ENCODE results near the gene NAGPA.
"Not testable (repeated sequence)": the region's sequence is repeated elsewhere in the genome, so short reads cannot be mapped to it uniquely, and the experiment has no call there.

NAGPA gene

DNA sequence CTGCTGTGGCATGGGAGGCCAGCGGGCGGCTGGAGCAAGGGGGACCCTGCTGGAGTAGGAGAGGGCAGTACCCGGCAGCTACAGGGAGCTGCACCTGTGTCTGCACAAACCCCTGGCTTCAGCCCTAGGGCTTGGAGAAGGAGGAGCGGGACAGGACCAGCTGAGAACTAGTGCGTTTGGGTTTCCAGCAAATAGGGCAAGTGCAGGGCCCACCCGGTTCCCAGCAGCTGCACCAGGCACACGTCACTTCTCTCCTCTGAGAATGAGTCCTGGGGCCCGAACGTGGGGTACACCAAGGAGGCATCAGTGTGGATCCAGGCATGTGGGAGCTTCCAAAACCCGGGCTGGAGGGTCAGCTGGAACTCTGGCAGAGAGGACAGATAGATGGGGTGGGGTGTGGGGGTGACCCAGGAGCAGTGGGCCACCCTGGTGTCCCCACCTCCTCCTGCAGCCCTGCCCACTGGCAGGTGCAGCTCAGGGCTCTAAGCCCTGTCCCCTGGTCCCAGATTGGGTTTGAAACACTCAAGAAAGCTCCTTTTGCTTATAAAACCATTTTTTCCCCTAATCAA, 26.4 kb upstream of the NAGPA start:
- DNase-seq (ENCODE audit: low read depth), result no peak

DNA sequence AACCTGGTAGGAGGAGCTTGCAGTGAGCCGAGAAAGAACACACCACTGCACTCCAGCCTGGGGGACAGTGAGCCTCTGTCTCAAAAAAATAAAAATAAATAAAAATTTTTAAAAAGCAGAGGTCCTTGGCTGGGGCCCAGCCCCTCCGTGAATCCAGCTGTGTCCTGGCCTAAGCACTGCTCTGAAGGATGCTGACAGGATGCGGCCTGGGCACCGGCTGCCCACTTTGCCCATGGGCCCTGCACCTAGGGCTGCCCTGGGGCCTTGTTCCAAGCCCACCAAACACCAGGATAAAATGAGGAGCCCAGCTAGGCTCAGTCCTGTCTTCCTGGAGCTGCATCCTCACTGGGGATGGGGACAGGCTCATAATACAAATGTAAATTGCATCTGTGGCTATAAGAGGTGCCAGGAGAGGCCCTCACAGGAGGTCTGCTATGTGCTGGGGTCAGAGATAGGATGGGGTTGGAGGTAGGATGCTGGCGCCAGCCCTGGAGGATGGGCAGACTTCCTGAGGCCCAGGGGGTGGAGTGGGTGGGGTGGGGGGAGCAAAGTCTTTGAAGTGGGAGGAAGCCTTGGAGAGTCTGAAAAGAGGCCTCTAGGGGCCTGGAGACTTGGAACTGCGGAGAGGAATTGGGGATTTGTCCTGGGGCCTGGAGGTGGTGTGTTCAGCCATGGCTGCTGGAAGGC, 25.8 kb upstream of the NAGPA start:
- no peak for DNase-seq (ENCODE audit: low read depth)

DNA sequence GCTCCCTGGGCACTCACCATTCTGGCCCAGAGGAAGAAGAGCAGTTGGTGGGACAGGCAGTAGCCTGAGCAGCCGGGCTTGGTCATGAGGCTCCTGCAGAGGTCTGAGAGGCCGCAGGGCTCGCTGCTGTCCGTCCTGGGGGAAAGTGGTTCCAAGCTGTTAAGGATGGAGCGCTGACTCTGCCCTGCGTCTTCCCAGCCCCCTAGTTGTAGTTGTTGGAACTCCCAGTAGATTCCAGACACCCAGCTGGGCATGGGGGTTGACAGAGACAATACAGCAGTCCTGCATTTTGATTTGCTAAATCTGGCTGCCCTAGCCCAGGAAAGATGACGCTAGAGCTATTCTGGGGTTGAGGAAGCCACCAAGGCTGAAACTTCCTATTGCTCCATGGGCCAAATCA, 24.7 kb upstream of the NAGPA start:
- no peak for DNase-seq (ENCODE audit: low read depth)

DNA sequence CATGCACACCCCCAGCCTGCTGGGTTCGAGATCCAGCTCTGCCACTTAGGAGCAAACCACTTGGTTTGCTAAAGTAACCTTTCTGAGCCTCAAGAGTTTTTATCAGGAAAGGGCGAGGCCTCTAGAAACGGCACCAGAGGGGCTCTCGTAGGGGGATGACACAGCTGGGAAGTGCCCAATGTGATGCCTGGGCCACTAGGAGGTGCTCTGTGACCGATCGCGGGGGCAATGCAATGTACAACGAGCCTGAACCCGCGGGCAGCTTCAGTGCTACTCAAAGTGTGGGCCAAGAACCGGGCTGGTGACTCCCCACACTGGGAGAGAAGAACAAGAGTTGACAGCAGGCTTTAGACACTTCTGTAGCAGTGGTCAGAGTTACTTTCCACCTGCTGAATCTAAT, 22.6 kb upstream of the NAGPA start:
- DNase-seq (ENCODE audit: low read depth), result peak; percentile 29

DNA sequence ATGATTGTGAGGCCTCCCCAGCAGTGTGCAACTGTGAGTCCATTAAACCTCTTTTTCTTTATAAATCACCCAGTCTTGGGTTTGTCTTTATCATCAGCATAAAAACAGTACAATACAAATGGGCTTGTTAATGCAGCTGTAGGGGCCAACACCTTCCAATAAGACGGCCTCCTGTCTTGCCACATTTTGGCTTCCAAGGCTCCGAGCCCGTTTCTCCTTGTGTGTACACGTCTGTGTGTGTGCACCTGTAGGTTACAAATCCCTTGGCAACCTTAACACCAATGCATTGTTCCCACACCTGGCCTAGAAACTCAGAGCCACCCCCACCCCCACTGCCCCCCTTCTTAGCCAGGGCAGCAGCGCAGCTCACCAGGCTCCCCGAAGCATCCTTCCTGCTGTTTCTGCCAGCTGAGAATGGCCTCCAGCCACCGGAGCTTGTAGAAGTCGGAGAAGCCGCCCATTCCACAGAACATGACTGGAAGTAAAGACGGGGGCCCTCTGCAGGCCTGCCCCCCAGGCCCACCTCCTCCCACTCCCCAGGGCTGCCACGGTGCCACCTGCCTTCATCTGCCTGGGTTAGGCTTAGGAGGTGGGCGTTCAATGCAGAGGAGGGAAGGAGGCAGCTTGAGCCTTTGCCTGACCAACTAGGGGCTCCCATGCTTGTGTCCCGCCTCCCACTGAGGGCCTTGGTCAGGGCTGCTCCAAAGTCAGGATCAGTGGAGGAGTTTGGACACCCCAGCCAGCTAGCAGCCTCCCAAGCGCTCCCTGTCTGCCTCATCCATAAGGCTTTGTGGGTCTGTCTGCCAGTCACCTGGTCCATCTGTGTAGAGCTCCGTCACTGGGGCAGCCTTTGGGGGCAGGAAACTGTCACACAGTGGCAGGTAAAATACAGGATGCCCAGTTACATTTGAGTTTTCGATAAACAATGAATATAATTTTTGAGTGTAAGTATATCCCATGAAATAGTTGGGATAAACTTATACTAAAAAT, 21.4 kb upstream of the NAGPA start:
- no peak for DNase-seq (ENCODE audit: low read depth)

DNA sequence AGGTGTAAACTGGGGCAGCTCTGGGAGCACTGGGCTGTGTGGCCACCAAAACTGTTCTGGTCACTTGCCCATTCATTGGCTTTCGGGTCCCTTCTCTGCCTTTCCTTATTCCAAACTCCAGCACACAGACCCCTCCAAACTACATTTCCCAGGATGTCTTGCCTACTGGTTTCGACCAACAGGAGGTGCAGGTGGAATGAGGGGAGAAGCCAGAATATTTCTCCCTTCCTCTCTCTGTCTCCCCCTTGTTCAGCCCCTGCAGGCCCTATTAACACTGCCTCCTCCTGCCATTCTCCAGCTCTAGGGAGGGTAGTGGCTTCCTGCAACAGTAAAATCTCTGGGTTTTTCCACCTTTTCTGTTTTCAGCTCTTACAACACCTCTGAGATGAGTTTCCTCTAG, 13.2 kb upstream of the NAGPA start:
- DNase-seq (ENCODE audit: low read depth), result no peak

DNA sequence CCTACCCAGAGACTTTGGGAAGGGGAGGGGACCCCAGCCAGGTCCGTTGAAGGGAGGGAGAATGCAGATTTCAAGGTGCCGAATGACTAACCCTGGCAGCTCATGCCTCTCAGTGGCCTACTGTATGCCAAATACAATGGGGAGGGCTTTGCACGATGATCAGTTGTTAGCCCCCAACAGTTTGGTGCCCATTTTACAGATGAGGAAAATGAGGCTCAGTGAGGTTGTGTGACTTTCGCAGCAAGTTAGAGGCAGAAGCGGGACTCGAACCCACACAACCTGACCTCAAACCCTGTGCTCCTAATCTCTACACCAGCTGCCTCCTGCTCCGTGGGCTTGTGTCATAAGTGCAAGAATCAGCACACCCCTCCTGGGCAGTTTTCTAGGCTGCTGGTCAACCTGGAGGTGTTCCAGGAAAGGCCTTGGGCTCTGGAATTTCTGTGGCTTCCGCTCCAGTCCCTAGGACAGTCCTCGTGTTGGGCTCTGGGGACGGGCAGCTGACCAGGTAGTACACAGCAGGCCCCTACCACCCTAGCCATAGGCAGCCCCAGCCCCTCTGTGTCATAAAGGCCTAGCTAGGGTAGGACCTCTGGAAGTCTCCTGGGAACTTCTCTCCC, 11.9 kb upstream of the NAGPA start:
- no peak for DNase-seq (ENCODE audit: low read depth)

DNA sequence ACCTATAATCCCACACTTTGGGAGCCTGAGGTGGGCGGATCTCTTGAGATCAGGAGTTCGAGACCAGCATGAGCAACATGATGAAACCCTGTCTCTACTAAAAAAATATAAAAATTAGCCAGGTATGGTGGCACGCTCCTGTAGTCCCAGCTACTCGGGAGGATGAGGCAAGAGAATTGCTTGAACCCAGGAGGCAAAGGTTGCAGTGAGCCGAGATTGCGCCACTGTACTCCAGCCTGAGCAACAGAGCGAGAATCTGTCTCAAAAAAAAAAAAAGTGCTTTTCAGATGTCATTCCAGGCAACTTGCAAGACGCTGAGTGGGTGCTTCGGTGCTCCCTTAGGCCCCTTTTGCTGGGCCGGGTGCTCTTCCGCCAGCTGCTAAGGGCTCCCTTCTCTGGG, 10.8 kb upstream of the NAGPA start:
- not testable (repeated sequence) for DNase-seq (ENCODE audit: low read depth)

DNA sequence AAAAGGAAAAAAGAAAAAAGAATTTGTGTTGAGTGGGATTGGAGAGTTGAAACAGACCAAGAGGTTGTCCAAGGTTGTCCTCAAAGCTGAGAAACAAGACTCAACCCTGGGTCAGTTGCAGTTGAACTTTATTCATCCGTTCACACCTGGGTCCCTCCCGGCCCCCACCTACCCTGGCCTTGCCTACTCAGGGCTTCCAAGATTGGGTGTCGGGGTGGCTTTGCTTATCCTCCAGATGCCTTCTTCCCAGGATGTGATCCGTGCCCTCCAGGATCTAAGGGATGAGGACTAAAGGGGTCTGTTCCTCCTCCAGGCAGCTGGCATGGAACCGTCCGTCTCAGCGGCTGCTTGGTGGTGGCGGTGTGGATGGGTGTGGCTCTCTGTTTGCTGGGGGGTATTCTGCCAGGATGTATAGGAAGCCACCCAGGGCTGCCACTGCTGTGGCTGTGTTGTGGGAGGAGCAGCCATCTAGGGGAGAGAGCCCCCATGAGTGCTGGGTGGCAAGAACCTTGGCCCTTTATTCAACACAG, 10.3 kb upstream of the NAGPA start:
- DNase-seq (ENCODE audit: low read depth), result no peak

DNA sequence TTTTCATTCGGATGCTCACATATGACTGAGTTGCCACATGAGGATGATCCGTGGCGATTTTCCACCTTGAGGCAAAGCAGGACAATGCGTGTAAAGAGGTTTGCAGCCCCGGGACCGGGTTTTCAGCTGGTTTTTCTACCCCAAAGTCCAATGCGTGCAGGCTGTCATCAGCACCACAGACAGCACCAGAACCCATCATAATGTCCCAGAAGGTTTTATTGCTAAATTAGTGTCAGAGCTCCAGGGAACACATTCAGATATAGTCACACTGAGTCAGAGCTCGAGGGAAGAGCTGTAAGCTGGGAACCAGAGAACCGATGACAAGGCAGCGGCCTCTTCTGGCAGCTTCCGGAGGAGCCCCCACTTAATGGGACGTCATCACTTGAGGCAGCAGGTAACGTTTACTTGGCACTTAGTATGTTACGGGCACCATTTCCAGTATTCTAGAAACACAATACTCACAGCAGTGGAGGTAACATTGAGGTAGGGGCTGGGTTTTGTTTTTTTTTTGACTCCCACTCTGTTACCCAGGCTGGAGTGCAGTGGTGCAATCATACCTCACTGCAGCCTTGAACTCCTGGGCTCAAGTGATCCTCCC, 8.9 kb upstream of the NAGPA start:
- DNase-seq (ENCODE audit: low read depth), result no peak

DNA sequence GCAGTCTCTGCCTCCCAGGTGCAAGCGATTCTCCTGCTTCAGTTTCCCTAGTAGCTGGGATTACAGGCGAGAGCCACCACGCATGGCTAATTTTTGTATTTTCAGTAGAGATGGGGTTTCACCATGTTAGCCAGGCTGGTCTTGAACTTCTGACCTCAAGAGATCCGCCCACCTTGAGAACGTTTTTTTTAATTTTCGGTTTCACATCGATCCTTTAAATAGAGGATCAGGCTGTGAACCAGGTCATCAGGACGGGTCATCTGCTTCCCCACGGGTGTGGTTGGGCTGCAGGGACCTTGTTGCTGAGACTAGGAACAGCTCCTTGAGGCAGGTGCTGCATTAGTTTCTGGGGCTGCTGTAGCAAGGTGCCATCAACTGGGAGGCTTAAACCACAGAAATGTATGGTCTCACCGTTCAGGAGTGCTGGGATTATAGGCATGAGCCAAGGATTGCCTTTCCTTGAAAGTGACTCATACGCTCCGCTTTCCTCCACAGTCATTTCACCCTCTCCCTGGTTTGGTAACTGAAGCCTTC, 7.9 kb upstream of the NAGPA start:
- DNase-seq (ENCODE audit: low read depth), result no peak

DNA sequence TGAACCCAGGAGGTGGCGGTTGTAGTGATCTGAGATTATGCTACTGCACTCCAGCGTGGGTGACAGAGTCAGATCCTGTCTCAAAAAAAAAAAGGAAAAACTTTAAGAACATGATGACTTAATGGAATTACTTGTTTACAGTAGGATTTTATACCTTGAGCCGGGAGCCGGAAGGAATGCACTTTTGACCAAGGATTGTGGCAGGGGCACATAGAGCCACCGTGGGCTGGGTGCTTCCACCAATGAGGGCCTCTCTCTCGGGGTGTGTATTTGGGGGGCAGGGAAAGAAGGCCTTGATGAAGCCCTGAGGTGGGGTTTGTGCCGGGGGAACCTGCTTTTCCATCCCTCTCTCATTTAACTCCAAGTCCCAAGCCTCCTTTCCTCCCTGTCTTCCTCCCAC, 6.7 kb upstream of the NAGPA start:
- no peak for DNase-seq (ENCODE audit: low read depth)

DNA sequence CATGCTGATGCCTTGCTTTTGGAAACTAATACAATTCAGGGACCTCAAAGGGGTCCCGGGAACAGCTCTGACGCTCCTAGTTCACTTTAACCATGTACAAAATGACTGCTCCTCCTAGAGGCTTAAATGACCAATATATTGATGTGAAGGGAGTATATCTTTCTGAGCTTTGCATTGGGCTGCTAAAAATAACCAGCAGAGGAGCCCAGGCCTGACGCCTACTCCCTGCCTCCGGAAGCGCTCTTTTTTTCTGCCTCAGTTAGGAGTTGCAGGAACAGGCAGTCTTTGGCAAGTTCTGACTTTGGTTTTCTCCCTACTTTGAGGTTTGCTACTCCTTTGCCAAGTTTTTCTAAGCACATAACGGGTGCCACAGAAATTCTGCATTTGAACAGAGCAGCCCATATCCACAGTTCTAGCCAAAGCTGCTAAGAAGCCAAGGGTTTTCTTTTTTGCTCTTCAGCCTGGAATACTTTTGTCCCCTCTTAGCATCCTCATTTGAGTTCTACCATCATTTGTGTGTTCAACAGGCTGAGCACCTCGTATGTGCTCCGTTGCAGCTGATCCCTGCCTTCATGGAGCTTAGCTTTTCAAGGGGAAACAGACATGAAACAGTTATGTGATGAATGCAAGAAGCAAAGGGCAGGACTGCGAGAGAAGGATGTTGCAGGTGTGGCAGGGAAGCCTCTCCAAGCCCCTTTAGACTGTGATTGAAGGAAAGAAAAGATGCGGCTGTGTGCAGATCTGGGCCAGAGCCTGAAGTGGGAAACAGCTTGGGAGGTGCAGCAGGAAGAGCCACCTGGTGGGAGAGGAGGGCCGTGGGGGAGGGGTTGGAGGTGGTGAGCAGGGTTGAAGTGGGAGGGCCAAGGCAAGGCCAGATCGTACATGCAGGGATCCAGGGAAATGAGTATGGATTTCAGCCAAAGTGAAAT, 2.8 kb upstream of the NAGPA start:
- no peak for DNase-seq (ENCODE audit: low read depth)

DNA sequence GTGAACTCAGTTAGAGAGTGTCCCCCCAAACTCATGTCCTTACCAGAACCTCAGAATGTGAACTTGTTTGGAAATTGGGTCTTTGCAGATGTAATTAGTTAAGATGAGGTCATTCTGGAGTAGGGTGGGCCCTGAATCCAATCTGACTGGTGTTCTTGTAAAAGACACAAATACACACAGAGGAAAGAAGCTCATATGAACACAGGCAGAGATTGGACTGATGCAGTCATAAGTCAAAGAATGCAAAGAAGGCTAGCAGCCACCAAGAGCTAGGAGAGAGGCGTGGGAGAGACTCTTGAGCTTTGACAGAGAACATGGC, 2.1 kb upstream of the NAGPA start:
- no peak for DNase-seq (ENCODE audit: low read depth)

DNA sequence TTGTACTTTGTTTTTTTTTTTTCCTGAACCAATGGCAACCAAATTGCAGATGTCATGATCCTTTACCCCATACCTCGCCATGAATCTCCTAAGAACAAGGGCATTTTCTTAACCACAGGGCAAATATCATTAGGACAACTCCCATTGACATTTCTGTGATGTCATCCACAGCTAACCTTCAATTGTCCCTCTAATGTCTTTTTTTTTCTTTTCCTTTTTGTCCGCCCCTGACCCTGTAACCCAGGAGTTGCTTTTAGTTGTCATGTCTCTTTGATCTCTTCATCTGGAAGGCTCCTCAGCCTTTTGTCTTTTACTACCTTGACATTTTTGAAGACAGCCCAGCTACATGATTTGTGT, 410 bp upstream of the NAGPA start:
- DNase-seq (ENCODE audit: low read depth), result no peak

DNA sequence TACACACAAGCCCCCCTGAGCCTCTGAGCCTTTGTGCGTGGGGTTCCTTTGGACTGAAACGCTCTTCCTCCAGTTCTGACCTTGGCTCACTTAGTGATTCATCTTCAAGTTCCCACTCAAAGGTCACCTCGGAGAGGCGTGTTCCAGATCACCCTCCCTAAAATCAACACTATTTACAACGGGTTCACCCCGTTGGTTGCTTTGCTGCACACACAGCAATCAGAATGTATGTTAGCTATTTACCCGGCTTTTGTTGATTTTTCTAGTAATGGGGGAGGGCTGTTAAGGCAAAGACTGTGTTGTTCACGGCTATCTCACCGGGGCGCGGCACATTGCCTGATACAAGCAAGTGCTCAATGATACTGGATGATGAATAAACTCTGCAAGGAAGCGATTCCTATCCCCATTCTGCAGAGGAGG, 977 bp downstream of the NAGPA start:
- DNase-seq (ENCODE audit: low read depth), result no peak

DNA sequence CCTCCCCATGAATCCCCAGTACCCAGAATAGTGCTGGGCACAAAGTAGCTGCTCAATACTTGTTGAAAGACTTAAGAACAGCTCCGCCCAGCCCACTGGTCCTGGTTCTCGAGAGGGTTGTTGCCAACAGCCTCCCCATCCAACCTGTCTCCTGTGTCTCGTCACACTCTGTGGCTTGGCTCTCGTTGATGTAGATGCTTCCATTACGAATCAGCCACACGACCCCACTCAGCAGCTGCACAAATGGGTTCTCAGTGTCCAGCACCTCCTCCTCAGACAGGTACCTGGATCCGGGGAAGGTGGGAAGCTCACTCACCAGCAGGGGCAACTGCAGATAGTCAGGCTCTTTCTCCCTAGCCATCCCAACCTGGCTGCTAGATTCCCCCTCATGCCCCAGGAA, 2.1 kb downstream of the NAGPA start:
- no peak for DNase-seq (ENCODE audit: low read depth)

DNA sequence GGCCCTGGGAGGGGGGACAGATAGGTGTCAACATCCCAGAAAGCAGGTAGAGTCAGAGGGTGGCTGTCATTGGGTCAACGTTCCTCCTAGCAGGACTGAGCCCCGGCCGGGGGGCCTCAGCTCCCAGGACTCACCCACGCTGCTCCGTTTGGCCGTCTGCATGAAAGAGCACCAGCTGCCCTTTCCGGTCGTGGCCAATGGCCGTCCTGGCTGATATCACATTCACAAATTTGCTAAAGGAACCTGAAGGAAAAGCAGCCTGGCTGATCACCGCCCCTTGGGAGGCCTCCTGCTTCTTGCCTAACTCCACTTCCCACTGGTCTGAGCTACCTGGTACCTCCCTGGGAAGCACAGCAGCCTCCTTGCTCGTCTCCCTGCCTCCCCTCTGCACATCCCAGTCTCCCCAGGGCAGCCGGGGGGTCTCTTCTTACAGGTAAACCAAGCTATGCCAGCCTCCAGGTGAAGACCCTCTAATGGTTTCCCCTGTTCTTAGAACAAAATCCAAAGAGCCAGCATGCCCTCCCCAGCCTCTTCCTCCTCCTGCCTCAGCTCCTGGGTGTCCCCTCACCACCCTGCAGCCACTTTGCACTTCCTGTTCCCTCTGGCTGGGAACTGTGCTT, 3.4 kb downstream of the NAGPA start:
- no peak for DNase-seq (ENCODE audit: low read depth)

DNA sequence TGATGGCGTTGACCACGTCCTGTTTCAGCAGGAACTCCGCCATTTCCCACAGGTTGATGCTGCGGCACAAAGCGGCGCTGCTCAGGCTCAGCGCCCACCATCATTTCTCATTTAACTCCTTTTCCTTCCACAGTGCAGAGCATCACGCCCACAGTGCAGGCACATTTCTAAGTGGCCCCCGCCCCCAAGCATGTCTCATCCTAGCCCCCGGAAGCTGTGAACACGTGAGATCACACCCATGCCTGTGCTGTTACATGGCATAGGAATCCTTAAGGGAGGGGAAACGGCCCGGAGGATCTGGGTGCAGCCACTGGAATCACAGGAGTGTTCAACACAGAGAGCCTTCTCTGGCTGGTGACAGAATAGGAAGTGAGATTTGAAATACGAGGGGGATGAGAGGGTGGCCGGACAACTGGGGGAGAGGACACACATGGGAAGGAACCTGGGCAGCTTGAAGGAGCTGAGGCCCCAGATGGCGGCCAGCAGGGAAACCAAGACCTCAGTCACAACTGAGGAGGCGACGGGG, 4.7 kb downstream of the NAGPA start:
- no peak for DNase-seq (ENCODE audit: low read depth)

DNA sequence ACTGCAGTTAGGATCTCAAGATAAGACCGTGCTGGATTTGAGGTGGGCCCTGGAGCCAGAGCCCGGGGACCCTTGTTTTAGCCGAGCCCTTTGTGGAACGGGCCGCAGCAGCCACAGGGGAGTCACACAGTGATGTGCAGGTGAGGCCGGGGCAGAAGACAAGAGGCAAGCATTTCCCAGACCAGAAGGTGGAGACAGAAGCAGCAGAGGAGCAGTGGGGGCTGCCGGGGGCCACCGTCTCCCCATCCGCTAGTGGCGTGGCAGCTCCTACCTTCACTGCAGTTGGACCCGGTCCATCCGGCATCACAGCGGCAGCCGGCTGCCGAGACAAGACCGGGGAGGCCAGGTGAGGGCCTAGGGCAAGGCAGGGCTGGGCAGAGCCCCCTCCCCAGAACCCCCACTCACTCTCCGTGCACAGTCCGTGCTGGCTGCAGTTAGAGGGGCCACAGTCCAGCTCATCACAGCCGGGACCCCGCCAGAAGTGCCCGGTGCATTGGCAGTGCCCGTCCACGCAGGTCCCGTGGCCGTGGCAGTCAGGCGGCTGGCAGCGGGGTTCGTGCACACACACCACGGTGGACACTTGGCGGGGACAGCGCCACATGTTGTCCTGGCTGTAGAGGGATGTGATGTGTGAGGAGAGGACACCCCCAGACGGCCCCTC, 6.0 kb downstream of the NAGPA start:
- no peak for DNase-seq (ENCODE audit: low read depth)

All from activated T-cell treated with anti-CD3 and anti-CD28 coated beads for 24 hours (primary cell).